Pancreas (tissue), 10 donors: ENCODE measurements around the gene MRPL48. TPM values are rescaled to one million over a fixed set of nuclear protein-coding genes. Genes with fewer than 3 reads are reported as not detected.
"Not testable (repeated sequence)": the region's sequence is repeated elsewhere in the genome, so short reads cannot be mapped to it uniquely, and the experiment has no call there.

Experiments
- ATAC-seq, 4 donors: fragments of 200-7000 bp; cut with Tn5 transposase; one replicate each; pipeline versions ENCODE4 v1.8.0 to v1.9.1; 2020; ENCODE audit warnings: mild to moderate bottlenecking in 4 of 4, moderate library complexity in 4 of 4
- DNase-seq, 6 donors: peaks; one replicate each; pipeline ENCODE4 v3.0.0-alpha.2; 2020
- FAIRE-seq: peaks from 2 replicates; lab custom pipeline; 2012; peaks lifted over from hg19 to GRCh38; lab: Jason Lieb, UNC
- H3K27ac ChIP-seq, 4 donors: fragments of 200-600 bp; sonication (generic); 1 replicate in 3 of 4; 2 replicates in 1 of 4; pipeline versions ENCODE4 v1.5.0 to v1.8.0; 2020
- H3K27me3 ChIP-seq, 4 donors: fragments of 200-600 bp; one replicate each; pipeline ENCODE4 v1.8.0; 2021
- H3K36me3 ChIP-seq, 3 donors: fragments of 200-600 bp; sonication (generic) in 1 of 3; one replicate each; pipeline versions ENCODE4 v1.5.0 to v1.8.0; 2020 to 2021
- H3K4me1 ChIP-seq, 3 donors: fragments of 200-600 bp; one replicate each; pipeline ENCODE4 v1.8.0; 2021
- H3K4me3 ChIP-seq, 4 donors: fragments of 200-600 bp; sonication (generic) in 2 of 4; one replicate each; pipeline versions ENCODE4 v1.5.0 to v1.8.0; 2020 to 2021
- H3K9me3 ChIP-seq, 4 donors: fragments of 200-600 bp; one replicate each; pipeline ENCODE4 v1.8.0; 2021
- WGBS, 2 donors: extraction: QIAGEN DNeasy Blood & Tissue Kit; methylation state at CpG; one replicate each; pipeline ENCODE4 v1.1.7; 2013; 5-methylcytosine and 5-hydroxymethylcytosine counted together
- intact Hi-C, 3 donors: fragments of 100-400 bp; cut with DNase I; formaldehyde crosslinking; loops; one replicate each; pipeline versions ENCODE4 v1.11.1 to v1.14.2; 2022
- polyA plus RNA-seq, 2 donors: library from polyadenylated mRNA; stranded (reverse); fragments of 200-250 nt; gene quantifications; one replicate each; pipeline ENCODE4 v1.2.3, GENCODE V29; 2013
- total RNA-seq, 6 donors: library from RNA; stranded (reverse); fragmentation: NEBNext Ultra II Directional in 4 of 6; extraction: Animal tissue kit (Norgen Biotek cat#: 25700) in 4 of 6; gene quantifications; one replicate each; pipeline versions ENCODE4 v1.2.1 to v1.2.4, GENCODE V29; 2021 to 2023
- TF ChIP-seq, protein P1 (sequence below), 4 donors: fragments of 200-600 bp; sonication (generic) in 3 of 4; IDR thresholded peaks; one replicate each; pipeline versions ENCODE4 v1.5.0 to v1.8.0; 2021; ENCODE audit warnings: antibody characterized with exemption in 4 of 4
- donor health status: healthy with polysubstance abuse.
- donor health status: DM: no; HTN: no; CAD: no; lungs with moderate emphysema.
- donor health status: DM: no; HTN: no; CAD: no.
- donor health status: control.
- donor health status: control.
- donor health status: Bipolar disorder and iron deficiency.
- donor health status: DM: yes; HTN: yes; CAD: no.
- donor health status: DM: no; HTN: no; CAD: no.
- donor health status: DM: no; HTN: no; CAD: no.
- donor health status: DM: yes; HTN: yes; CAD: no.

The MRPL48 gene
- total and polyA plus RNA-seq, 8 donors: 11.8 to 22.5 (median 17.5) TPM

DNA sequence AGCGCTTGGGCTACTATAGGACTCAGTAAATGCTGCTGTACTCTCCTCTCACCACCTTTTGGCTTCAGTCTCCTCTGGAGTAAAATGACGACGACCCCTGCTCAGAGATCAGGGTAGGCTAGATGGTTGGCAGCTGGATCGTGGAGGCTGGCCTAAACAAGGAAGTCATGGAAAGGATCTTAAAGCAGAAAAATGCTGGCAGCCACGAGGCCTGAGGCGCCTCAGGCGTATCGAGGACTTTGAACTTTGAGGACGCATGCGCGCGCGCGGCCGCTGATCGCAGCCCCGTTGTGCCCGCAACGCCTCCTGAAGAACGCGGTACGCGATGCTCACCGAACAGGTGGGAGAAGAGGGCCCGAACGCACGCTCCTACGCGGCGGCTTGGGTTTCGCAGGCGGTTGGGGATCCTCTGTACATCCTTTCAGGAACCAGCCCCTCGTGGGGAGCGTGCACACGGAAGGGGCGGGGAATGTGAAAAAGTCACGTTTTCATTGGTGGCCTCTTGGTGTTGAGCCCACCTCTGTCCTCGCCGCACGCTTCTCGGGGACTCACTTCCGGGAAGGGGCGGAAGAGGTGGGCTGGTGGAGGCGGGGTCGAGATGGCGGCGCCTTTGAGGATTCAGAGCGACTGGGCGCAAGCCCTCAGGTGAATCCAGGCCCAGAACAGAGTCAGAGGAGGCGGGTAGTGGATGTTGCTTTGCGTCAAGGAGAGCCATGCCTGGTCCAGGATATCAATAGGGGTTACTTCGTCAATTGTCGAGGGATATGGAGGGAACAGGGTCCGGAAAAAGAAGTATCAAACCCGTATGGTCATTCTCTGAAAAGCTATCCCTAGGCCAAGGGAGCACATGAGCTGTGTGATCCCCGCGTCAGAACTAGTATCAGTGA lies 89.0 kb downstream of the MRPL48 start, which contains the start of the genes COA4 and PAAF1:
Gene COA4 (minus strand): TSS at position 423 of the 887 bp plus-strand sequence. CDS start 3,468 bp downstream, outside the sequence.
Gene PAAF1 (plus strand): TSS at position 576 of the 887 bp plus-strand sequence. CDS start 23 bp downstream, at position 599.
- no peak for FAIRE-seq
- Histone ChIP-seq H3K4me1 (peaks cover 8 to 22% (median 13%) of the 10 kb centered on the region in 3 donors), H3K27ac (peak within 1 kb of the TSS; percentile 56 to 82 (median 75)), H3K9me3 (no peaks in the 10 kb centered on the region), H3K36me3 (peaks cover 0 to 21% (median 3%) of the 10 kb centered on the region in 3 donors), H3K27me3 (no peaks in the 10 kb centered on the region), H3K4me3 (peak within 1 kb of the TSS; percentile 52 to 68 (median 64))
- peak; percentile 98 to 100 (median 98) for ATAC-seq
- TF ChIP-seq, protein P1, sequence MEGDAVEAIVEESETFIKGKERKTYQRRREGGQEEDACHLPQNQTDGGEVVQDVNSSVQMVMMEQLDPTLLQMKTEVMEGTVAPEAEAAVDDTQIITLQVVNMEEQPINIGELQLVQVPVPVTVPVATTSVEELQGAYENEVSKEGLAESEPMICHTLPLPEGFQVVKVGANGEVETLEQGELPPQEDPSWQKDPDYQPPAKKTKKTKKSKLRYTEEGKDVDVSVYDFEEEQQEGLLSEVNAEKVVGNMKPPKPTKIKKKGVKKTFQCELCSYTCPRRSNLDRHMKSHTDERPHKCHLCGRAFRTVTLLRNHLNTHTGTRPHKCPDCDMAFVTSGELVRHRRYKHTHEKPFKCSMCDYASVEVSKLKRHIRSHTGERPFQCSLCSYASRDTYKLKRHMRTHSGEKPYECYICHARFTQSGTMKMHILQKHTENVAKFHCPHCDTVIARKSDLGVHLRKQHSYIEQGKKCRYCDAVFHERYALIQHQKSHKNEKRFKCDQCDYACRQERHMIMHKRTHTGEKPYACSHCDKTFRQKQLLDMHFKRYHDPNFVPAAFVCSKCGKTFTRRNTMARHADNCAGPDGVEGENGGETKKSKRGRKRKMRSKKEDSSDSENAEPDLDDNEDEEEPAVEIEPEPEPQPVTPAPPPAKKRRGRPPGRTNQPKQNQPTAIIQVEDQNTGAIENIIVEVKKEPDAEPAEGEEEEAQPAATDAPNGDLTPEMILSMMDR (IDR thresholded peaks at IDR 0.05): no peak
- intact Hi-C loops: no loop called here
- 0% methylated on average over 57 of the region's 57 CpGs for WGBS, 2 donors
- peak; percentile 91 to 97 (median 94) for DNase-seq

DNA sequence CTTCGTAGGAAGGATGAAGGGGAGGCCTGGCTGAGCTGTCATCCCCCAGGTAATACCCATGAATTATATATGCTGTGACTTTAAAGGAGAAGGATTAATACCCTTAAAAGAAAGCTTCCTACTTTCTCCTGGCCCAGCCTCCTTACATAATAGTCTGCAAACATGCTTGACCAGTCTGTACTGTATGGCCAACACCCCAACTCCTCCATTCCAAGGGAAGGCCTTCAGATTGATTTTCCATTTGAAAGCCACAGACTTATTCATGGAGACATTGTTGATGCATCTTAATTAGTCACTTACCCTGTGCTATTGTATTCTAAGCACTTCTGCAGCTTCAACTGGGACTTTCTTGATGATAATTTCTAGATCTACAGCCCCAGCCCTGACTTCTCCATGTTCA lies 91.1 kb downstream of the MRPL48 start:
- Histone ChIP-seq H3K27ac (no peak overlapping the region), H3K27me3 (no peaks in the 10 kb centered on the region), H3K4me1 (peaks cover 8 to 22% (median 13%) of the 10 kb centered on the region in 3 donors), H3K36me3 (peaks cover 0 to 4% (median 0%) of the 10 kb centered on the region in 3 donors), H3K4me3 (no peak overlapping the region), H3K9me3 (no peaks in the 10 kb centered on the region)
- intact Hi-C loops: no loop called here
- TF ChIP-seq, protein P1 (IDR thresholded peaks at IDR 0.05): no peak
- FAIRE-seq (no peak), DNase-seq (no peak), ATAC-seq (no peak)
- WGBS, 2 donors: 84 to 87% methylated on average over 1 of the region's 1 CpG

DNA sequence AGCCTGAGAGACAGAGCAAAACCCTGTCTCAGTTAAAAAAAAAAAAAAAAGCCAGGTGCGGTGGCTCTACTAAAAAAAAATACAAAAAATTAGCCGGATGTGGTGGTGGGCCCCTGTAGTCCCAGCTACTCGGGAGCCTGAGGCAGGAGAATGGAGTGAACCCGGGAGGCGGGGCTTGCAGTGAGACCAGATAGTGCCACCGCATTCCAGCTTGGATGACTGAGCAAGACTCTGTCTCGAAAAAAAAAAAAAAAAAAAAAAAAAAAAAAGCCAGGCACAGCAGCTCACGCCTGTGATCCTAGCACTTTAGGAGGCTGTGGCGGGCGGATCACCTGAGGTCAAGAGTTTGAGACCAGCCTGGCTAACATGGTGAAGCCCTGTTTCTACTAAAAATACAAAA lies 92.8 kb downstream of the MRPL48 start:
- WGBS, 2 donors: 89 to 96% methylated on average over 10 of the region's 10 CpGs
- intact Hi-C loops, DNase-seq, H3K9me3 ChIP-seq, ATAC-seq, H3K27ac ChIP-seq, H3K4me3 ChIP-seq, H3K36me3 ChIP-seq, H3K27me3 ChIP-seq, FAIRE-seq: not testable (repeated sequence)
- H3K4me1 ChIP-seq: peaks cover 8 to 17% (median 9%) of the 10 kb centered on the region in 3 donors

DNA sequence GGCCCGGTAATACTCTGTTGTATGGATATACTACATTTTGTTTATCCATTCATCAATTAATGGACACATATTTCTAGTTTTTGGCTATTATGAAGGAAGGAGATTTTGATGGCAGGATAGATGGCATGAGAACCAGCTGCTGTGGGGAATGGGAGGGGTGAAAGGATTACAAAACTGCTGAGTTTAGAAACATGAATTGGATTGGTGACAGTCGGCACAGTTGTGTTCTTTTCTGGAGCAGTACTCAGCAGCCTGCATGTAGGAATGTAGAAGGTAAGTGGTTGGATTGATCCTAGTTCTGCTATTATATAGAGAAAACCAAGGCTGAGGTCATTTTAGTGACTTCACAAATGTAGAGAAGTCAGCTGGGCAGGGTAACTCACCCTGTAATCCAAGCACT lies 96.2 kb downstream of the MRPL48 start:
- Histone ChIP-seq H3K27me3 (no peaks in the 10 kb centered on the region), H3K9me3 (no peaks in the 10 kb centered on the region), H3K36me3 (peaks cover 0 to 5% (median 4%) of the 10 kb centered on the region in 3 donors), H3K27ac (no peak overlapping the region), H3K4me1 (no peaks in the 10 kb centered on the region), H3K4me3 (no peak overlapping the region)
- ATAC-seq (no peak), DNase-seq (no peak), FAIRE-seq (no peak)
- TF ChIP-seq, protein P1 (IDR thresholded peaks at IDR 0.05): no peak
- intact Hi-C loops: no loop called here
- 91 to 94% methylated on average over 2 of the region's 2 CpGs for WGBS, 2 donors

DNA sequence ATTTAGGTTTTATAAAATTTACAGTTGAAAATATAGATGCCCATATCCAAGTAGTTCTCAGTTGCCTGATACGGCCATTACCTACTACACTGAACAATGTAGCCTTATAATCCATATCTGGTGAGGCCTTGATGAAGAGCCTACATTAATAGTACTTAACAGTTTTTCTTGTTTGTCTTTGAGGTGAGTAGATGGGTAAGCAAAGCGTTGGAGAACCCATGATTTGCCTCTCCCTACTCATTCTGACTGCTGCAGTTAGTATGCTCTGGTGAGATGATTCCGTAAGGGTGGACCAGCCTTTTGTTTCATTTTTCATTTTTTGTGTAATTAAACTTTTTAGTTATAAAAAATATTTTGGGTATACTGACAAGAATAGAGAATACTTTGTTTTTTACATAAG lies 100.6 kb downstream of the MRPL48 start:
- Histone ChIP-seq H3K4me1 (no peaks in the 10 kb centered on the region), H3K27ac (no peak overlapping the region), H3K9me3 (no peaks in the 10 kb centered on the region), H3K4me3 (no peak overlapping the region), H3K36me3 (peaks cover 0 to 24% (median 4%) of the 10 kb centered on the region in 3 donors), H3K27me3 (no peaks in the 10 kb centered on the region)
- TF ChIP-seq, protein P1 (IDR thresholded peaks at IDR 0.05): no peak
- intact Hi-C loops: no loop called here
- ATAC-seq: no peak
- FAIRE-seq: no peak
- WGBS, 2 donors: 96 to 97% methylated on average over 3 of the region's 3 CpGs
- no peak for DNase-seq
